ENCODE measurements around the gene CLDN22. TPM values are rescaled to one million over a fixed set of nuclear protein-coding genes. Genes with fewer than 3 reads are reported as not detected.

The CLDN22 gene
- total and polyA plus RNA-seq, 4 donors = 0.05 TPM; not detected in 3

GRCh38 chr4:183289688-183290087 is 30.4 kb downstream of the CLDN22 start:
- no peak for DNase-seq (ENCODE audit: low spot score)
- H3K27ac ChIP-seq (ENCODE audit: low read depth in 1 of 2, low read length in 2 of 2) = no peak overlapping the region
- H3K36me3 ChIP-seq (ENCODE audit: control insufficient read depth in 4 of 4, insufficient read depth in 3 of 4, low read depth in 1 of 4, low read length in 3 of 4) = peaks cover 4 to 36% (median 16%) of the 10 kb centered on the region in 4 donors
- TF ChIP-seq JUND (IDR thresholded peaks at IDR 0.05) (no peak), YY1 (IDR thresholded peaks at IDR 0.05) (no peak), GABPA (IDR thresholded peaks at IDR 0.05 in 1 of 2, conservative IDR thresholded peaks at IDR 0.05 in 1 of 2) (no peak), RXRA (IDR thresholded peaks at IDR 0.05) (no peak), FOXA2 (IDR thresholded peaks at IDR 0.05) (no peak), SP1 (IDR thresholded peaks at IDR 0.05) (no peak), ATF3 (IDR thresholded peaks at IDR 0.05) (no peak), MAX (IDR thresholded peaks at IDR 0.05) (no peak)
- H3K9ac ChIP-seq (ENCODE audit: low read depth in 1 of 2, low read length in 2 of 2) = no peak overlapping the region
- no peaks in the 10 kb centered on the region for H3K9me3 ChIP-seq (ENCODE audit: control insufficient read depth in 4 of 4, low read length in 3 of 4)
- 94% methylated on average over 5 of the region's 5 CpGs for WGBS
- H3K4me3 ChIP-seq (ENCODE audit: low read depth in 1 of 3, low read length in 3 of 3) = no peak overlapping the region
- no peaks in the 10 kb centered on the region for H3K27me3 ChIP-seq (ENCODE audit: control insufficient read depth in 4 of 4, insufficient read depth in 4 of 4, low read length in 3 of 4)
- peaks cover 3 to 32% (median 23%) of the 10 kb centered on the region in 4 donors for H3K4me1 ChIP-seq (ENCODE audit: control insufficient read depth in 4 of 4, insufficient read depth in 4 of 4, low read length in 3 of 4)

GRCh38 chr4:183288955-183289354 is 31.1 kb downstream of the CLDN22 start:
- Histone ChIP-seq H3K9ac (ENCODE audit: low read depth in 1 of 2, low read length in 2 of 2) (no peak overlapping the region), H3K9me3 (ENCODE audit: control insufficient read depth in 4 of 4, low read length in 3 of 4) (no peaks in the 10 kb centered on the region), H3K27ac (ENCODE audit: low read depth in 1 of 2, low read length in 2 of 2) (no peak overlapping the region), H3K4me3 (ENCODE audit: low read depth in 1 of 3, low read length in 3 of 3) (no peak overlapping the region), H3K27me3 (ENCODE audit: control insufficient read depth in 4 of 4, insufficient read depth in 4 of 4, low read length in 3 of 4) (no peaks in the 10 kb centered on the region), H3K36me3 (ENCODE audit: control insufficient read depth in 4 of 4, insufficient read depth in 3 of 4, low read depth in 1 of 4, low read length in 3 of 4) (peaks cover 2 to 35% (median 21%) of the 10 kb centered on the region in 4 donors), H3K4me1 (ENCODE audit: control insufficient read depth in 4 of 4, insufficient read depth in 4 of 4, low read length in 3 of 4) (peaks cover 3 to 32% (median 23%) of the 10 kb centered on the region in 4 donors)
- WGBS = 97% methylated on average over 2 of the region's 2 CpGs
- no peak for DNase-seq (ENCODE audit: low spot score)
- no peak for TF ChIP-seq CTCF (IDR thresholded peaks at IDR 0.05; ENCODE audit: low read depth, low read length, missing input control)
- no peak for TF ChIP-seq ZBTB33 (IDR thresholded peaks at IDR 0.05)
- TF ChIP-seq HNF4A (conservative IDR thresholded peaks at IDR 0.05) = no peak
- no peak for TF ChIP-seq REST (IDR thresholded peaks at IDR 0.05)
- no peak for TF ChIP-seq SP1 (IDR thresholded peaks at IDR 0.05)
- TF ChIP-seq RXRA (IDR thresholded peaks at IDR 0.05) = no peak

All from liver (tissue), 9 donors.